GM10847 (cell line): ENCODE measurements around the gene MIOX.
A peak's percentile ranks its signal among the peaks of the same experiment; 100 is the strongest.

Experiments
- POLR2A ChIP-seq: IDR thresholded peaks from 2 replicates; pipeline ENCODE4 v1.6.1; 2011; ENCODE audit not compliant: insufficient read length; ENCODE audit errors: extremely low read depth

Gene MIOX

GRCh38 chr22:50523806-50524675 is 37.4 kb downstream of the MIOX start:
- no peak for TF ChIP-seq POLR2A

GRCh38 chr22:50524676-50525103 is 38.0 kb downstream of the MIOX start:
- no peak for TF ChIP-seq POLR2A

- peak; percentile 92 for TF ChIP-seq POLR2A
Observed at GRCh38 chr22:50525104-50525857, 38.6 kb downstream of the MIOX start, which contains the start of gene SCO2. Gene SCO2 (minus strand): TSS chr22:50525598. CDS start chr22:50524411, 1,187 bp downstream.

GRCh38 chr22:50525858-50526107 is 39.1 kb downstream of the MIOX start:
- TF ChIP-seq POLR2A = no peak

GRCh38 chr22:50526108-50526833 is 39.6 kb downstream of the MIOX start:
- TF ChIP-seq POLR2A = peak; percentile 15

- peak; percentile 50 for TF ChIP-seq POLR2A
Observed at GRCh38 chr22:50526834-50527801, 40.5 kb downstream of the MIOX start.

GRCh38 chr22:50527921-50528681 is 41.4 kb downstream of the MIOX start:
- TF ChIP-seq POLR2A = peak; percentile 14

- TF ChIP-seq POLR2A = peak; percentile 27
Observed at GRCh38 chr22:50528682-50529415, 42.2 kb downstream of the MIOX start.

- TF ChIP-seq POLR2A = no peak
Observed at GRCh38 chr22:50529416-50529896, 42.8 kb downstream of the MIOX start.

GRCh38 chr22:50529897-50530579 is 43.4 kb downstream of the MIOX start, which contains the start of gene TYMP:
Gene TYMP (minus strand): TSS chr22:50530012. CDS start chr22:50529709, 303 bp downstream.
- TF ChIP-seq POLR2A = peak; percentile 60

GRCh38 chr22:50530580-50530876 is 43.9 kb downstream of the MIOX start:
- no peak for TF ChIP-seq POLR2A

GRCh38 chr22:50530877-50531545 is 44.4 kb downstream of the MIOX start:
- TF ChIP-seq POLR2A = peak; percentile 87

GRCh38 chr22:50531546-50531961 is 44.9 kb downstream of the MIOX start:
- peak; percentile 57 for TF ChIP-seq POLR2A
